NT2/D1 (cell line): ENCODE data around the gene B9D1.

Source experiments
- SUZ12 ChIP-seq: IDR thresholded peaks from 2 replicates; pipeline ENCODE4 v1.6.1; 2011; ENCODE audit not compliant: insufficient read length, insufficient read depth; ENCODE audit errors: extremely low read depth
- YY1 ChIP-seq: IDR thresholded peaks from 2 replicates; pipeline ENCODE4 v1.6.1; 2011; ENCODE audit not compliant: insufficient read length, insufficient read depth
- ZNF274 ChIP-seq: IDR thresholded peaks from 2 replicates; pipeline ENCODE4 v1.6.1; 2011; ENCODE audit warnings: mild to moderate bottlenecking, low read depth, low read length

- TF ChIP-seq YY1 (no peak), ZNF274 (no peak), SUZ12 (no peak)
These were observed 47.0 kb upstream of the B9D1 start for GRCh38 chr17:19409509-19409908.
